Parathyroid adenoma (tissue), 2 donors: ENCODE measurements around the gene CA5B.

Experiments
- H2AFZ ChIP-seq: fragments of 300-600 bp; sonication (generic); one replicate; pipeline ENCODE4 v1.7.0; 2017; ENCODE audit warnings: antibody characterized with exemption, mild to moderate bottlenecking
- H3K27ac ChIP-seq: fragments of 300-600 bp; sonication (generic); one replicate; pipeline ENCODE4 v1.7.0; 2017
- H3K27me3 ChIP-seq: fragments of 300-600 bp; sonication (generic); one replicate; pipeline ENCODE4 v1.7.0; 2017; ENCODE audit warnings: low read length; ENCODE audit not compliant: control insufficient read depth, insufficient read depth
- H3K36me3 ChIP-seq: fragments of 300-600 bp; sonication (generic); one replicate; pipeline ENCODE4 v1.7.0; 2017; ENCODE audit warnings: low read length; ENCODE audit not compliant: control insufficient read depth, insufficient read depth
- H3K4me1 ChIP-seq: fragments of 300-600 bp; sonication (generic); one replicate; pipeline ENCODE4 v1.7.0; 2017; ENCODE audit warnings: control low read depth
- H3K4me2 ChIP-seq: fragments of 300-600 bp; sonication (generic); one replicate; pipeline ENCODE4 v1.7.0; 2017; ENCODE audit warnings: low read length
- H3K4me3 ChIP-seq: fragments of 300-600 bp; sonication (generic); one replicate; pipeline ENCODE4 v1.7.0; 2017; ENCODE audit warnings: low read depth, low read length
- H3K79me2 ChIP-seq: fragments of 300-600 bp; sonication (generic); one replicate; pipeline ENCODE4 v1.7.0; 2017; ENCODE audit warnings: control low read depth
- H3K9ac ChIP-seq: fragments of 300-600 bp; sonication (generic); one replicate; pipeline ENCODE4 v1.7.0; 2017; ENCODE audit warnings: mild to moderate bottlenecking
- H3K9me3 ChIP-seq: fragments of 300-600 bp; sonication (generic); one replicate; pipeline ENCODE4 v1.7.0; 2017; ENCODE audit warnings: low read length; ENCODE audit not compliant: control insufficient read depth
- TF ChIP-seq, protein P1 (sequence below): fragments of 300-600 bp; sonication (generic); IDR thresholded peaks from one replicate; pipeline ENCODE4 v1.7.0; 2017; ENCODE audit warnings: antibody characterized with exemption, mild to moderate bottlenecking
- donor health status: primary hyperparathyroidism.

The CA5B gene

DNA sequence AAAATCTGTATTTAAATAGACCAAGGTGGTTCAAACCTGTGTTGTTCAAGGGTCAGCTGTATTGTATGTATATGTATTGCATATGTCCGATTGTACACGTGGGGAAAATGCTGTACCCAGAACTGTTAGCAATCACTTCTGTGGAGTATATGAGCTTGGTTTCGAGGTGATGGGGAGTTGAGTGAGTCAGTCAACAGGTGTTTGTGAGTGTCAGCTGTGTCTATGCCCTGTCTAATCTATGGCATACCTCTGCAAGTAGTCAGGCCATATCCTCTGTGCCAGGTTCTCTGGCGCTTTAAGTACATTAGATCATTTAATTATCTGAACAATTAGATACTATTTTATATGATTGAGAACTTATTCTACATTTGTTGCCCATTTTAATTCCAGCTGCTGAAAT, 59.6 kb downstream of the CA5B start:
- Histone ChIP-seq H3K4me1 (no peaks in the 10 kb centered on the region), H3K9me3 (no peaks in the 10 kb centered on the region), H3K9ac (no peak overlapping the region), H3K36me3 (no peaks in the 10 kb centered on the region), H3K4me3 (no peak overlapping the region), H3K27me3 (no peaks in the 10 kb centered on the region), H2AFZ (no peak overlapping the region), H3K4me2 (no peak overlapping the region), H3K27ac (no peak overlapping the region), H3K79me2 (no peaks in the 10 kb centered on the region)
- TF ChIP-seq, protein P1, sequence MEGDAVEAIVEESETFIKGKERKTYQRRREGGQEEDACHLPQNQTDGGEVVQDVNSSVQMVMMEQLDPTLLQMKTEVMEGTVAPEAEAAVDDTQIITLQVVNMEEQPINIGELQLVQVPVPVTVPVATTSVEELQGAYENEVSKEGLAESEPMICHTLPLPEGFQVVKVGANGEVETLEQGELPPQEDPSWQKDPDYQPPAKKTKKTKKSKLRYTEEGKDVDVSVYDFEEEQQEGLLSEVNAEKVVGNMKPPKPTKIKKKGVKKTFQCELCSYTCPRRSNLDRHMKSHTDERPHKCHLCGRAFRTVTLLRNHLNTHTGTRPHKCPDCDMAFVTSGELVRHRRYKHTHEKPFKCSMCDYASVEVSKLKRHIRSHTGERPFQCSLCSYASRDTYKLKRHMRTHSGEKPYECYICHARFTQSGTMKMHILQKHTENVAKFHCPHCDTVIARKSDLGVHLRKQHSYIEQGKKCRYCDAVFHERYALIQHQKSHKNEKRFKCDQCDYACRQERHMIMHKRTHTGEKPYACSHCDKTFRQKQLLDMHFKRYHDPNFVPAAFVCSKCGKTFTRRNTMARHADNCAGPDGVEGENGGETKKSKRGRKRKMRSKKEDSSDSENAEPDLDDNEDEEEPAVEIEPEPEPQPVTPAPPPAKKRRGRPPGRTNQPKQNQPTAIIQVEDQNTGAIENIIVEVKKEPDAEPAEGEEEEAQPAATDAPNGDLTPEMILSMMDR, result no peak

GRCh38 chrX:15804563-15804962, 66.5 kb downstream of the CA5B start:
- H3K4me2 ChIP-seq, result no peak overlapping the region
- H3K36me3 ChIP-seq, result no peaks in the 10 kb centered on the region
- no peak overlapping the region for H3K9ac ChIP-seq
- TF ChIP-seq, protein P1, result no peak
- no peaks in the 10 kb centered on the region for H3K79me2 ChIP-seq
- H3K27ac ChIP-seq, result no peak overlapping the region
- no peaks in the 10 kb centered on the region for H3K4me1 ChIP-seq
- no peak overlapping the region for H3K4me3 ChIP-seq
- no peak overlapping the region for H2AFZ ChIP-seq
- H3K9me3 ChIP-seq, result no peaks in the 10 kb centered on the region
- no peaks in the 10 kb centered on the region for H3K27me3 ChIP-seq

GRCh38 chrX:15808254-15808653, 70.2 kb downstream of the CA5B start:
- H3K27ac ChIP-seq, result no peak overlapping the region

DNA sequence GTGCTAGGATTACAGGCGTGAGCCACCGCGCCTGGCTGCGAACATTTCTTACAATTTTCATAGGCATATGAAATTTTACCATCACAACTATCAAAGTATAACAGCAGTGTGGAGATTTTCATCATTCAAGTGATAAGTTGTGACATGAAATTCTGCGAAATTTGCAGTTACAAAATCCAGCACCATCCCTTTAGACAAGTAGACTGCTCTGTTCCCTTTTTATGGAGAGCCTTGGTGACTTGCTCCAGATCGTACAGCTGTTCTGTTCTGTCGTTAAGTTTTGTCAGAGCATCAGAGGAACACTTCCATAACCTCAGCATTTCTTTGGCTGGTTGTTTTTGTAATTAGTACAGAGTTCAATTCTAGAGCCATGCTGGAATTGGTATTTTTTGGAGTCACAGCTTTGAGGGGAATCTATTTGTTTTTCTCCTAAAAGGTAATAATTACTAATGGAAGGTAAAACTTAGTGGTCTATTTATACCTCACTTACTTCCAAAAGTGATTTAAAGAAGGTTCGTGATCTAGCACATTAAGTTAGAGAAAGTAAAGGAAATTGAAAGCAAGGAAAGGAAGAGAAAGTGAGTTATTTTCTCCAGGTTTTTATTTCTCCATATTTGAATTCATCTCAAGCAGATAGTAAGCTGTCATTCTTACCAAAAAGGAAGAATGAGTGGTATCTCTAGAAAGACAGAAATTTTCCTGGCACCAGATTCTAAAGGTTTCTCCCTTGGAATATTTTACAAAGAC, 74.3 kb downstream of the CA5B start:
- no peak overlapping the region for H3K4me3 ChIP-seq
- H2AFZ ChIP-seq, result no peak overlapping the region
- no peak overlapping the region for H3K9ac ChIP-seq
- TF ChIP-seq, protein P1, result no peak
- H3K9me3 ChIP-seq, result no peaks in the 10 kb centered on the region
- no peaks in the 10 kb centered on the region for H3K27me3 ChIP-seq
- H3K4me2 ChIP-seq, result no peak overlapping the region
- H3K79me2 ChIP-seq, result no peaks in the 10 kb centered on the region
- no peaks in the 10 kb centered on the region for H3K4me1 ChIP-seq
- H3K27ac ChIP-seq, result no peak overlapping the region
- H3K36me3 ChIP-seq, result no peaks in the 10 kb centered on the region

More at GRCh38 chrX:15808254-15808653, 70.2 kb downstream of the CA5B start:
- no peak overlapping the region for H3K4me3 ChIP-seq
- no peaks in the 10 kb centered on the region for H3K36me3 ChIP-seq
- H3K79me2 ChIP-seq, result no peaks in the 10 kb centered on the region
- TF ChIP-seq, protein P1, result no peak
- no peak overlapping the region for H3K9ac ChIP-seq
- no peak overlapping the region for H3K4me2 ChIP-seq
- H3K9me3 ChIP-seq, result no peaks in the 10 kb centered on the region
- H2AFZ ChIP-seq, result no peak overlapping the region
- no peaks in the 10 kb centered on the region for H3K27me3 ChIP-seq
- H3K4me1 ChIP-seq, result no peaks in the 10 kb centered on the region

- no peak overlapping the region for H3K4me2 ChIP-seq
- no peaks in the 10 kb centered on the region for H3K4me1 ChIP-seq
- no peak overlapping the region for H3K4me3 ChIP-seq
- H3K27ac ChIP-seq, result no peak overlapping the region
- H3K79me2 ChIP-seq, result no peaks in the 10 kb centered on the region
- H3K27me3 ChIP-seq, result no peaks in the 10 kb centered on the region
- TF ChIP-seq, protein P1, result no peak
- no peak overlapping the region for H3K9ac ChIP-seq
- H3K9me3 ChIP-seq, result no peaks in the 10 kb centered on the region
- H3K36me3 ChIP-seq, result no peaks in the 10 kb centered on the region
- H2AFZ ChIP-seq, result no peak overlapping the region
Observed at GRCh38 chrX:15813416-15813815, 75.3 kb downstream of the CA5B start.
